ENCODE results near the gene INTS2.

- TF ChIP-seq CTCF (conservative IDR thresholded peaks at IDR 0.05) = no peak
- no peak for TF ChIP-seq ZFX (IDR thresholded peaks at IDR 0.05)
These were observed 27.8 kb upstream of the INTS2 start for GRCh38 chr17:61955619-61956018.
